Fibroblast of villous mesenchyme (primary cell): ENCODE measurements around the gene DPAGT1. TPM values are rescaled to one million over a fixed set of nuclear protein-coding genes. Genes with fewer than 3 reads are reported as not detected.

Source experiments
- DNase-seq: peaks from one replicate; pipeline ENCODE4 v3.0.0-alpha.2; 2010; ENCODE audit warnings: low read depth
- H3K4me3 ChIP-seq: 2 replicates; pipeline ENCODE4 v1.5.1; 2011; ENCODE audit warnings: low read depth, mild to moderate bottlenecking, low read length
- CTCF ChIP-seq: IDR thresholded peaks from 2 replicates; pipeline ENCODE4 v1.5.1; 2012; ENCODE audit warnings: low read depth, mild to moderate bottlenecking, low read length; ENCODE audit not compliant: insufficient read depth
- total RNA-seq: library from RNA; depleted of rRNA; stranded (reverse); fragments of >200 nt; gene quantifications from 2 replicates; pipeline ENCODE4 v1.2.3, GENCODE V29; 2012

Gene DPAGT1
- total RNA-seq, 1 donor, result 29.4 TPM

- no peak for DNase-seq
- H3K4me3 ChIP-seq, result no peak overlapping the region
- TF ChIP-seq CTCF, result no peak
Observed at GRCh38 chr11:119110439-119110838, 8.8 kb upstream of the DPAGT1 start.

- H3K4me3 ChIP-seq, result no peak overlapping the region
- TF ChIP-seq CTCF, result no peak
Observed at GRCh38 chr11:119109843-119110242, 8.2 kb upstream of the DPAGT1 start.

DNA sequence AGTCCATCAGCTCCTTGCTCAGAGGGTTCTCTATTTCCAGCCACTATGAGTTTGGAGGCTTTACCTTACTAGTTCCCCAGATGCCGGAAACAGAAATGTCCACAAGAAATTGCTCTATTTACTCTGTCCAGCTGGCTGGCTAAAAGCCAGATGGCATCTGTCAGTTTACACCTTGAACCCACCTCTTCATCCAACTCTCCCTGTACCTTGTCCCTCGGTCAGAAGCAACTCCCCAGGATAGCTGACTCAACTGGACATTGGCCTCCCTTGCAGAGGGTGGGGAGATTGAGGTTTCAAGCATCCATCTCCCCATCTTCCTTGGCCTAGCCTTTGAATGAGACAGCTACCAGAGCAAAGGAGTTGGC, 7.2 kb upstream of the DPAGT1 start:
- no peak for DNase-seq
- TF ChIP-seq CTCF, result no peak
- peak overlapping the region; percentile 80 for H3K4me3 ChIP-seq

More at GRCh38 chr11:119109843-119110242, 8.2 kb upstream of the DPAGT1 start:
- no peak for DNase-seq

DNA sequence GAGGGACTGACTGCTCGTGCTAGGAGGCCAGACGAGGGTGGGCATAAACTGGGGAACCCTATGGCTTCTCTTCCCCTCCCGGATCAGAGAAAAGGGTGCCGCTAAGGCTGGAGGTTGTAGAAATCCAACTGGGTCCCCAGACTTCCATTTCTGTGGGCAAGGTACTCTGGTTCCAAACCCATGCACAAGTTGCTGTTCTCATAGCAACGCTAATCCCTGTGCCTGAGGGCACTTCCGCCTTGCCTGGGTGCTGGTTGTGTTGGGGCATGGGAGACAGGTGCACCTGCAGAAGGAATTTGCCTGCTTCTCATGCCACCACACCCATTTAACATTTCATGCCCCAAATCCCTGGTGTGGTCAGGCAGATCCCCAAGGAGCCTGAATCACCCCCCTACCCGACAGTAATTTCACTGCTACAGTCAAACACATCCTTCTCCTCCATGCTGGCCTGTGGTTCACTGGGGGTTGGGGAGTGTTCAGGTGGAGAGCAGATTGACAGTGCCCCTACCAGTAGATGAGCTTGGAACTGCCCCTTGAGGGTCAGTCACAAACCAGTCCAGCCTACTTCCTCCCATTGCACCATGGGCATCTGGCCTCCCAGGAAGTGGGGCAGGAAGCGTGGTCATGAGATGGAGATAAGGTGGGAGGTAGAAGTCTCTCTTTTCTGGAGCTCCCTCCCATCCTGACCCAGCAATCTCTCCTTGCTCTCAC, 6.6 kb upstream of the DPAGT1 start:
- peak; percentile 27 for DNase-seq
- no peak for TF ChIP-seq CTCF
- H3K4me3 ChIP-seq, result peak overlapping the region; percentile 80

GRCh38 chr11:119107538-119108145, 6.0 kb upstream of the DPAGT1 start:
- no peak for DNase-seq
- no peak for TF ChIP-seq CTCF

DNA sequence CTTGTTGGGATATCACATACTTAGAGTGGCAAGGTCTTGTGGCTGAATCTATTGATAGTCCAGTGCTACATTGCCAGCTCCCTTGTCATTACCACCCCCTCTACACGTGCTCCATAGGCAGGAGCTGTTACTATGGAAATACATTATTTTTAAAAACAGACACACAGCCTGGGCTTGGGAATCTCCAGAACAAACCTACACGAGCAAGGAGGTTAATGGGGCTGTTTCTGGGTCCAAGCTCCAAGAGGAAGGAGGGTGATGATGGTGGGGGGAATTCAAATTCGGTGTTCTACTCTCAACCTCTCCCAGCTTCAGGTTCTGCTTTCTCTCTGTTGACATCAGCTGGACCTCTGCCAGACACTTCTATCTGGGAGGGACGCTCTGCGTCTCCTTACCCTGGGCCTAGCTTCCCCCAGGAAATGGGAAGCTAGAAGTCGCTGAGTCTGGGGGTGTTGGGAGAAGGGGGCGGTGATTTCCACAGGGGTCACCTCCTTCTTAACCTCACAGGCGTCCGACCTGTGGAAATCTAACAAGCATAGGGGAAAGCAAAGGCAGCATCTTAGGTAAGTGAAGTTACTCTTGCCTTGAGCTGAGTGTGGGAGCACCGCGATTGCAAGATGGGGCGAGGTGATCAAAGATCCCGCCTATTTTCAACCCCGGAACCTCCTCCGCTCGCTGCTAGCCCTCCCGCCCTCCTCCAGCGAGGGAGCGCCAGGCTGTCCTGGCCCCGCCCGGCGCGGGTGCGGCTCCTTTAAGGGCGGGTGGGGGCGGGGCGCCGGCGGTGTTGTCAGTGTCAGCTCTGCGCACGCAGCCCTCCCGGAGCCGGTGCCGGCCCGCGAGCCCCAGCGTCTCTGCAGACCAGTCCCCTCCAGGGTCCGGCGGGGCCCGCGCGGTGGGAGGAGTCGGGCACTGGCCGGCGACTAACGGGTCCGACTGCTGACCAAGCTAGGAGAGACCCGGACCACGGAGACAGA, 5.2 kb upstream of the DPAGT1 start, which contains the start of gene C2CD2L:
Gene C2CD2L (plus strand): TSS at position 781 of the 974 bp plus-strand sequence. CDS start 398 bp downstream, outside the sequence.
- peak within 1 kb of the TSS; percentile 80 for H3K4me3 ChIP-seq
- DNase-seq, result peak; percentile 89
- TF ChIP-seq CTCF, result no peak

More at GRCh38 chr11:119107538-119108145, 6.0 kb upstream of the DPAGT1 start:
- peak overlapping the region; percentile 80 for H3K4me3 ChIP-seq
